Subcutaneous abdominal adipose tissue (tissue), 5 donors: Measurements from ENCODE around the gene SREBF2.

Source experiments
- H3K27ac ChIP-seq: one replicate; pipeline ENCODE4 v1.7.0; 2013; ENCODE audit warnings: low read depth, mild to moderate bottlenecking, inconsistent platforms, low read length, moderate library complexity
- H3K27me3 ChIP-seq, 5 donors: one replicate each; pipeline ENCODE4 v1.7.0; 2013; ENCODE audit warnings: low read length in 5 of 5, inconsistent platforms in 1 of 5; ENCODE audit not compliant: control insufficient read depth in 5 of 5, insufficient read depth in 4 of 5
- H3K36me3 ChIP-seq, 5 donors: one replicate each; pipeline ENCODE4 v1.7.0; 2013; ENCODE audit warnings: low read length in 5 of 5; ENCODE audit not compliant: control insufficient read depth in 5 of 5, insufficient read depth in 5 of 5
- H3K4me1 ChIP-seq, 5 donors: one replicate each; pipeline ENCODE4 v1.7.0; 2013; ENCODE audit warnings: low read length in 5 of 5, mild to moderate bottlenecking in 3 of 5, moderate library complexity in 1 of 5; ENCODE audit not compliant: control insufficient read depth in 5 of 5, insufficient read depth in 5 of 5
- H3K4me3 ChIP-seq, 5 donors: one replicate each; pipeline ENCODE4 v1.7.0; 2013; ENCODE audit warnings: low read length in 5 of 5, low read depth in 1 of 5
- H3K9ac ChIP-seq, 5 donors: one replicate each; pipeline ENCODE4 v1.7.0; 2013; ENCODE audit warnings: low read length in 5 of 5, mild to moderate bottlenecking in 4 of 5, moderate library complexity in 3 of 5
- H3K9me3 ChIP-seq, 5 donors: one replicate each; pipeline ENCODE4 v1.7.0; 2013; ENCODE audit warnings: low read length in 5 of 5; ENCODE audit not compliant: control insufficient read depth in 5 of 5
- donor health status: healthy.
- donor health status: healthy.
- donor health status: healthy.
- donor health status: healthy.
- donor health status: healthy.

Gene SREBF2

DNA sequence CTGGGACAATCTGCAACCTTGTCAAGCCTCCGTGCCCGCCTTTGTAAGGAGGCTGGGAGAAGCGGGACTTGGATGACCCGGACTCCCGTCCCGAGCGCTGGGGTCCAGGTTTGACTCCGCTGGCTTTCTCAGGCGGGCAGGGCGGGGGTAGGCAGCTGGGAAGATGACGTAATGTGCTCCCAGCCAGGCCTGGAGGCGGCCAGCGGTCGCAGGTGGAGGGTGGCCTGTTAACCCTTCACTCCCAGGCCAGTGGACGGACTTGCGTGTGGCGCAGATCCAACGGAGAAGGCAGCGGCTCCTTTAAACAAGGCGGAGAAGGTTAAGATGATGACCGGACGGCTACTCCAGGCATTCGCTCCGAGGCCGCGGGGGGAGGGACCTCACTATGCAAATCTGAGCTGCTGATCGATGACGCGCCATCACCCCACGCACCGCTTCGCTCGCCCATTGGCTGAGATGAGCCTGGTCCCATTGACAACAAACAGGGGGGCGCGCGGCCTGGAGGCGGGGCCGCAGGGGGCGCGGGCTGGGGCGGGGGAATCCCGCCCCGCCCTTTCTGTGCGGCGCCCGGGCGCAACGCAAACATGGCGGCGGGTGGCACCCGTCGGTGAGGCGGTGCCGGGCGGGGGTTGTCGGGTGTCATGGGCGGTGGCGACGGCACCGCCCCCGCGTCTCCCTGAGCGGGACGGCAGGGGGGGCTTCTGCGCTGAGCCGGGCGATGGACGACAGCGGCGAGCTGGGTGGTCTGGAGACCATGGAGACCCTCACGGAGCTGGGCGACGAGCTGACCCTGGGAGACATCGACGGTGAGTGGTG, at the start of gene SREBF2:
SREBF2 (plus strand) TSS at position 553 of the 816 bp plus-strand sequence; CDS start at position 719, 166 bp downstream.
- Histone ChIP-seq H3K27me3 (no peaks in the 10 kb centered on the region), H3K4me1 (peaks cover 0 to 29% (median 22%) of the 10 kb centered on the region in 5 donors), H3K4me3 (peak within 1 kb of the TSS; percentile 61 to 77 (median 76)), H3K9ac (peak within 1 kb of the TSS; percentile 48 to 84 (median 81)), H3K36me3 (peaks cover 0 to 12% (median 11%) of the 10 kb centered on the region in 5 donors), H3K9me3 (no peaks in the 10 kb centered on the region), H3K27ac (peak within 1 kb of the TSS; percentile 81)

DNA sequence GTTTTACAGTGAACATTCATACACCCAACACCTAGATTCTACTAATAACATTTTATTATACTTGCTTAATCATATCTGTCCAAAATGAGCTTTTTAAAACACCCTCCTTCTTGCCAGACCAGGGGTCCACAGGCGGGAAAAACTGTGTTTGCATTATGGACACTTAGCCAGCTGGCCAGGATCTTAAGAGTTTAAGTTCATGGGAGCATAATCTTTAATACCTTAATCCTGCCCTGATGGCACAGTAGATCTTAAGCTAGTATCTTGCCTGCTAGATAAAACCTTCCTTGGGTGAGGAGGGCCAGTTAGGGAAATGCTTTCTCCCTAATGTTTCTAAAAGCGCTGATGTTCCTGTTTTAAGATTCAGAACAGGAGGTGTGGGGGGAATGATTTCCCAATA, 45.6 kb upstream of the SREBF2 start:
- no peaks in the 10 kb centered on the region for H3K9me3 ChIP-seq
- H3K9ac ChIP-seq, result no peak overlapping the region
- H3K4me3 ChIP-seq, result no peak overlapping the region
- peaks cover 0 to 11% (median 0%) of the 10 kb centered on the region in 5 donors for H3K4me1 ChIP-seq
- no peak overlapping the region for H3K27ac ChIP-seq
- no peaks in the 10 kb centered on the region for H3K36me3 ChIP-seq
- H3K27me3 ChIP-seq, result no peaks in the 10 kb centered on the region

DNA sequence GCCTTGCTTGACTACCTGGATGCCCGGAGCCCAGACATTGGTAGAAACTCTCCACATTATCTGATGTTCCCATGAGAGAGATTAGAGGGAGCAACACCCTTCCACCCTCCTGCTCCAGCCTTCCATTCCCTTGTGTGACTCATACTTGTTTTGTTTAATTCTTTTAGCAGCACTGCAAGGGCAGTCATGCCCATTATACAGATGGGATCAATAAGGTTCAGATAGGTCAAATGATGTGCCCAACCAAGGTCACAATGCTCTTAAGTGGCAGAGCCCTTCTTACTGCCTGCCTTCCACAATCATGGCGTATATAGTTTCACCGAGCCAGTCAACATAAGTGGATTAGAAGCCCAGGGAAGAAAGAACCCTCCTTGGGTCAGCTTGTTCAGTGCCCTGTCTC, 39.0 kb upstream of the SREBF2 start:
- Histone ChIP-seq H3K9me3 (no peaks in the 10 kb centered on the region), H3K27ac (no peak overlapping the region), H3K4me1 (no peaks in the 10 kb centered on the region), H3K4me3 (no peak overlapping the region), H3K27me3 (no peaks in the 10 kb centered on the region), H3K9ac (no peak overlapping the region), H3K36me3 (no peaks in the 10 kb centered on the region)

DNA sequence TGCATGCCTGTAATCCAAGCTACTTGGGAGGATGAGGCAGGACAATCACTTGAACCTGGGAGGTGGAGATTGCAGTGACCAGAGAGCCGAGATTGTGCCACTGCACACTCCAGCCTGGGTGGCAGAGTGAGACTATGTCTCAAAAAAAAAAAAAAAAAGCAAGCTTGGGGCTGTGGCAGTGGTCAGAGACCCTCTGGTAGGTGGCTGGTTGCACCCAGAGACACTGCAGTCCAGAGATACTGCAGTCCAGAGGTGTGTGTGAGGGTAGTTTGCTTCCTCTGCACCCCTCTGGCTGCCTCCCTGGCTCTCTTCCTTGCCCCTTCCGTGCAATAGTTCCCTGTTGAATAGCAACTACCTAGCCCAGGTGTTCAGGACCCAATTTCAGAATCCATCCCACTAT, 34.2 kb upstream of the SREBF2 start:
- H3K27me3 ChIP-seq, result no peaks in the 10 kb centered on the region
- no peak overlapping the region for H3K4me3 ChIP-seq
- H3K9me3 ChIP-seq, result no peaks in the 10 kb centered on the region
- H3K9ac ChIP-seq, result peak overlapping the region in 1 of 5 donors; percentile 83
- H3K4me1 ChIP-seq, result peaks cover 9 to 30% (median 24%) of the 10 kb centered on the region in 5 donors
- H3K36me3 ChIP-seq, result no peaks in the 10 kb centered on the region
- no peak overlapping the region for H3K27ac ChIP-seq

DNA sequence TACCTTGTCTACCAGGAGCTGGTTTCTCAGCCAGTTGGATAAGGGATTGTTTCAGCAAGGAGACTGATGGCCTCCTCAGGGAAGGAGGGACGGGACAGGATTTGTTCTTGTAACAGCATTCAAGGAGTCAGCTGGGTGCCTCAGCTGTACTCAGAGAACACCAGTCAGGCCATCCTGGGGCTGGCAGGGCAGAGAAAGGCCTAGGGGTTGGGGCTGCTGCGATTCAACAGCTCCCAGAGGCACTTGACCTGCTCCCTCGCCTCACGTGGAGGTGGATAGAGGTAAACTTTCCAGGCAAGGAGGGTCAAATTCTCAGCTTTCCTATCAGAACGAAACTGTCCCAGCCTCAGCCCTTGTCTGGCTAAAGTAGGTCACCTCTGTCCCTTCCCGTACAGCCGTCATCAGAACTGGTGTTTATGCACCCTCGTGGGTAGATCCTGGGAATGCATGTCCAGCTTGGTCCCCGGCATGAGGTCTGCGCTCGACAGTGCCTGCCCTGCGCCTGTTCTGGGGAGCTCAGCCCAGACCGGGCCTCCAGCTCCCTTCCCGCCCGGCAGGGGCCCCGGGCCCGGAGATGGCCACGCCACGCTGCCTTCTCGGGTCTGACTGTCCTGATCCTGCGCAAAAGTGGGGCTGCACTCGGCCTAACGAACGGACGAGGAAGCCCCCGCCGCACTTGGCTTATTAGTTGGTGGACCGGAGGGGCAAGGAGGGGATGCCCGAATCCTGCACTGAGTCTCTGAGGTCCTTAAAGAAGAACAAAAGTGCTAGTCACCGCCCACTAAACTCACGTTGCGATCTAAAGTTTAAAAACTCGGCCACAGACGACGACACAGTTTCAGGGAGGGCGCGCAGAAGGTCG, 33.2 kb upstream of the SREBF2 start:
- no peaks in the 10 kb centered on the region for H3K27me3 ChIP-seq
- H3K27ac ChIP-seq, result peak overlapping the region; percentile 85
- H3K9me3 ChIP-seq, result no peaks in the 10 kb centered on the region
- H3K9ac ChIP-seq, result peak overlapping the region; percentile 35 to 88 (median 83)
- peak overlapping the region; percentile 76 to 99 (median 96) for H3K4me3 ChIP-seq
- H3K36me3 ChIP-seq, result no peaks in the 10 kb centered on the region
- peaks cover 9 to 30% (median 24%) of the 10 kb centered on the region in 5 donors for H3K4me1 ChIP-seq

DNA sequence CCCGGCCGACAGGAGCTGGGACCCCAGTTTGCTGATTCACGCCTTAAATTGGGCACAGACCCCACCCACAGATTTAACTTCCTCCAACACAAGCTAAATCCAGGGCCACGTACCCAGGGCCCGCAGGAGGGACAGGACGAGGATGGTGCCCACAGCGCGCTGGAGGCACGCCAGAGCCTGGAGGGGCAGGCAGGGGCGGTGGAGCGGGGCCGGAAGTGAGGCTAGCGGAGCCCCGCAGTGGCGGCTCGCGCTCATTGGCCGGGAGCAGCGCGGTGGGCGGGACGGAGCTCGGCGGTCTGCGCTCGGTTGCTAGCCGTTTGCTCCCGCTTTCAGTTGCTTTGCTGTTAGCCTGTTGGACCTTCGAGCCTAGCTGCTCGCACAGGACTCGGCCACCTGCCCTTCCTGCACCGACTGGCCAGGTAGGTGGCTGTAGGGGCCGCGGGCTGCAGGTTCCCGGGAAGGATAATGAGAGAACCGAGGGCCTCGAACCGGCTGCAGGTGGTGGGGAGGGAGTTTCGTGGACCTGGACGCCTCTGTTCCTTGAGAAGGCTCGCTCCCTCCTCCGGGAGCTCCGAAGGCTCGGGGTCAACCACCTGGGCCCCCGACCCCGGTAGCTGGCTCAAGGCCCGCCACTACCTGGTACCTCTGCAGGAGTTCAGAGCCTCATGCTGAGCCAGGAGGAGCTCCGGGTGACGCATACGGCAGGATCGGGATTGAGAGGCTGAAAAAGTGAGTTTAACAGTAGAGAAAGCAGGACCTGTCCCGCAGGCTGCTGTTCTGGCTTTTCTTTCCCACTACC, 32.4 kb upstream of the SREBF2 start, which contains the start of gene CCDC134:
CCDC134 (plus strand) TSS at position 332 of the 799 bp plus-strand sequence. CDS start 8,212 bp downstream, outside the sequence.
- Histone ChIP-seq H3K4me3 (peak within 1 kb of the TSS; percentile 80 to 99 (median 96)), H3K4me1 (peaks cover 9 to 30% (median 24%) of the 10 kb centered on the region in 5 donors), H3K27me3 (no peaks in the 10 kb centered on the region), H3K9ac (peak within 1 kb of the TSS; percentile 63 to 88 (median 83)), H3K9me3 (no peaks in the 10 kb centered on the region), H3K27ac (peak within 1 kb of the TSS; percentile 85), H3K36me3 (no peaks in the 10 kb centered on the region)

DNA sequence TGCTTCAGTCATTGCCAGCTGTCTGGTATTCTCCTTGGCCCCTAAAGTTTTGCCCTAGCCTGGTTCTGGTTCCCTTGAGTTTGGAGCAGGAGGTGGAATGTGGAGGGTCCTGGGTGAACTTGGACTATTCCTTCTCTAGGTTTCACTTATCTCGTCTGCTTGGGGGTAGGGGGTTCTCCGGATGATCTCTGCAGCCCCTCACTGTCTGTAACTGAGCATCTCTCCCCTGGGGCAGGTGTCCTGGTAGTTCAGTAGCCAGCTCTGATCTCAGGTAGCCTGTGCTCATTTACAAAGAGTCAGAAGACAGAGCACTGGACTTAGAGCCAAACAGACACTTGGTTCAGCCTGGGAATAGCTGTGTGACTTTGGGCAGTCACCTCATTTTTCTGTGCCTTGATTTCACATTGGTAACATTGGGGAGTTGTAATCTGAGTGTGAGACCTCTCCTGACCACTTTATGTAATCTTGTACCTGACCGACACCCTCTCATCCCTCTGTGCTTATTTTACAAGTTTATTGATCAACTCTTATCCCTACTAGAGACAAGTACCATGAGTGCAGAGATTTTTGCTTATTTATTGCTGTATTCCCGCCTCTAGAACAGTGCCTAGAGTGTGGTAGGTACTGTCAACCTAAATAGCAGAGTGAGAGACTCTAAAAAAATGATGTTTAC, 31.6 kb upstream of the SREBF2 start:
- no peaks in the 10 kb centered on the region for H3K9me3 ChIP-seq
- H3K27me3 ChIP-seq, result no peaks in the 10 kb centered on the region
- H3K9ac ChIP-seq, result peak overlapping the region; percentile 26 to 88 (median 83)
- peak overlapping the region; percentile 85 for H3K27ac ChIP-seq
- peaks cover 9 to 30% (median 24%) of the 10 kb centered on the region in 5 donors for H3K4me1 ChIP-seq
- H3K4me3 ChIP-seq, result peak overlapping the region; percentile 80 to 99 (median 96)
- H3K36me3 ChIP-seq, result no peaks in the 10 kb centered on the region

DNA sequence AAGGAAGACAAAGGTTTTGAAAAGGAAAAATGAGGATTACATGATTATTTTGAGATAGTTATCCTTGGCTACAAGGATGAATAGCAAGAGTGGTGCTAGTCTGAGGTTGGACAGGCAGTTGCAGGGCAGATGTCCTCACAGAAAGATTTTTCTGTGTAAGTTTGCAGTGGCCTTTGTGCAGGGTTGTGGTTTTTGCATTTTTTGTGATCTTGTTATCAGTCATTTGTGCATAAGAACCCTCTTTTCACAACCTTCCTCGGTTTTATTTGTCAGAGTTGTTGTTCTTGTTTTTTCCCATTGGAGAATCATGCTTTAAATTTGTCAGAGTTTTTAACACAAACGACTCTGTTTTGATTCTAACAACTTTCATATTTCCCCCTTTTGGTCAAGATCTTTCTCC, 31.0 kb upstream of the SREBF2 start:
- no peaks in the 10 kb centered on the region for H3K27me3 ChIP-seq
- no peak overlapping the region for H3K27ac ChIP-seq
- peaks cover 9 to 30% (median 24%) of the 10 kb centered on the region in 5 donors for H3K4me1 ChIP-seq
- no peak overlapping the region for H3K4me3 ChIP-seq
- no peaks in the 10 kb centered on the region for H3K9me3 ChIP-seq
- H3K36me3 ChIP-seq, result no peaks in the 10 kb centered on the region
- peak overlapping the region in 2 of 5 donors; percentile 83 to 88 for H3K9ac ChIP-seq

DNA sequence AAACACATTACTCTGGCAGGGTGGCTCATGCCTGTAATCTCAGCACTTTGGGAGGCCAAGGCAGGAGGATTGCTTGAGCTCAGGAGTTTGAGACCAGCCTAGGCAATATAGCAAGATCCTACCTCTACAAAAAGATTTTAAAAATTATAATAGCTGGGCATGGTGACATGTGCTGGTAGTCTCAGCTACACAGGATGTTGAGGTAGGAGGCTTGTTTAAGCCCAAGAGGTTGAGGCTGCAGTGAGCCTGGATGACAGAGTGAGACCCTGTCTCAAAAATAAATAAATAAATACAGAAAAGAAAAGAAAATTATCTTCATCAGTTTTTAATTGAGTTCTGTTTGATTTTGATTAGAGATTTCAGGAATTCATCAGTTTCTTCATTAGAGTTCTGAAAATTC, 27.3 kb upstream of the SREBF2 start:
- peaks cover 7 to 15% (median 13%) of the 10 kb centered on the region in 5 donors for H3K4me1 ChIP-seq
- H3K9ac ChIP-seq, result no peak overlapping the region
- peaks cover 0 to 20% (median 11%) of the 10 kb centered on the region in 5 donors for H3K36me3 ChIP-seq

More for the DNA sequence above, 27.3 kb upstream of the SREBF2 start:
- Histone ChIP-seq H3K4me3 (no peak overlapping the region), H3K9me3 (no peaks in the 10 kb centered on the region), H3K27ac (no peak overlapping the region), H3K27me3 (no peaks in the 10 kb centered on the region)
